GM20000 (cell line): ENCODE data around the gene FBXO7.

Source experiments
- DNase-seq: peaks from one replicate; pipeline ENCODE4 v3.0.0; 2012; ENCODE audit warnings: low spot score
- CTCF ChIP-seq: IDR thresholded peaks from 2 replicates; pipeline ENCODE4 v1.5.1; 2012; ENCODE audit warnings: mild to moderate bottlenecking, control low read depth; ENCODE audit errors: extremely low read depth, missing control alignments

The FBXO7 gene

GRCh38 chr22:32538521-32538920 lies 63.9 kb downstream of the FBXO7 start:
- TF ChIP-seq CTCF: no peak

GRCh38 chr22:32539631-32540421 lies 65.2 kb downstream of the FBXO7 start:
- DNase-seq: no peak
- no peak for TF ChIP-seq CTCF

More at GRCh38 chr22:32538521-32538920, 63.9 kb downstream of the FBXO7 start:
- DNase-seq: no peak

- TF ChIP-seq CTCF: no peak
- no peak for DNase-seq
These were observed 66.9 kb downstream of the FBXO7 start for GRCh38 chr22:32541481-32541880.

- no peak for DNase-seq
- TF ChIP-seq CTCF: no peak
These were observed 67.6 kb downstream of the FBXO7 start for GRCh38 chr22:32542066-32542676.

- TF ChIP-seq CTCF: no peak
- DNase-seq: no peak
These were observed 68.2 kb downstream of the FBXO7 start for GRCh38 chr22:32542677-32543357.

- no peak for DNase-seq
These were observed 70.4 kb downstream of the FBXO7 start for GRCh38 chr22:32544953-32545558.

More at GRCh38 chr22:32544953-32545558, 70.4 kb downstream of the FBXO7 start:
- no peak for TF ChIP-seq CTCF
